GM19238 (cell line): ENCODE data around the gene SIKE1.
"Not testable (repeated sequence)": the region's sequence is repeated elsewhere in the genome, so short reads cannot be mapped to it uniquely, and the experiment has no call there.

ENCODE experiments used
- DNase-seq: peaks from one replicate; pipeline ENCODE4 v3.0.0; 2011; ENCODE audit warnings: low spot score; ENCODE audit not compliant: insufficient read length

The SIKE1 gene

GRCh38 chr1:114755006-114755931 is 25.2 kb downstream of the SIKE1 start:
- DNase-seq = no peak

DNA sequence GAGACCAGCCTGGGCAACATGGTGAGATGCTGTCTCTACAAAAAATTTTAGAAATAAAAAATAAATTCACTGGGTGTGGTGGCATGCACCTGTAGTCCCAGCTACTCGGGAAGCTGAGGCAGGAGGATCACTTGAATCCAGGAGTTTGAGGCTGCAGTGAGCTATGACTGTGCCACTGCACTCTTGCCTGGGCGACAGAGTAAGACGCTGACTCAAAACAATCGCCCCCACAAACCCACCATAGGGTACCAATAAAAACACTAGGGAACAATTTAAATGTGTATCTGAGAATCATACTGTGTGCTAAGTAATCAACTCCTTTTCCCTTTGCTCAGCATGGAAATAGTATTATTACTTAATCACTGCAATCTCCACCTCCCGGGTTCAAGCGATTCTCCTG is 26.8 kb downstream of the SIKE1 start:
- not testable (repeated sequence) for DNase-seq

- no peak for DNase-seq
These were observed 27.3 kb downstream of the SIKE1 start for GRCh38 chr1:114753143-114753542.

- DNase-seq = no peak
These were observed 29.7 kb downstream of the SIKE1 start for GRCh38 chr1:114750780-114751179.

- DNase-seq = no peak
These were observed 30.6 kb downstream of the SIKE1 start for GRCh38 chr1:114749835-114750234.

- DNase-seq = no peak
These were observed 33.9 kb downstream of the SIKE1 start for GRCh38 chr1:114746450-114747121.

- DNase-seq = no peak
These were observed 35.2 kb downstream of the SIKE1 start for GRCh38 chr1:114745291-114745690.

GRCh38 chr1:114741963-114742746 is 38.3 kb downstream of the SIKE1 start:
- no peak for DNase-seq

- no peak for DNase-seq
These were observed 40.2 kb downstream of the SIKE1 start for GRCh38 chr1:114740331-114740730.

- DNase-seq = no peak
These were observed 43.1 kb downstream of the SIKE1 start for GRCh38 chr1:114737314-114737849.

- no peak for DNase-seq
These were observed 45.0 kb downstream of the SIKE1 start for GRCh38 chr1:114735479-114735878.

DNA sequence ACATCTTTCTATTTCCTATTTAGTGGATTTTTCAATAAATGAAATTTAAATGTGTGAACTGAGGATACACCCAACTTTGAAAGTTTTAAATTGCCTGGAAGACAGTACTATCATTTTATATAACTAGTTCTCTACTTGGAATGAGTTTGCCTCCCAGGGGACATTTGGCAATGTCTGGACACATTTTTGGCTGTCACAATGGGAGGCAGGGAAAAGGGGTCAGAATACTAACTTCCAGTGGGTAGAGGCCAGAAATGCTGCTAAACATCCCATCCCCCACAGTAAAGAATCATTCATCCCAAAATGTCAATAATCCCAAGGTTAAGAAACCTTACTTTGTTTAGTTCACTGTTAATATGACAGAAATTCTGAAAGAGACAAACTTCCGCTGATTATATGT is 50.7 kb downstream of the SIKE1 start:
- no peak for DNase-seq

- no peak for DNase-seq
These were observed 51.9 kb downstream of the SIKE1 start for GRCh38 chr1:114728553-114728952.

DNA sequence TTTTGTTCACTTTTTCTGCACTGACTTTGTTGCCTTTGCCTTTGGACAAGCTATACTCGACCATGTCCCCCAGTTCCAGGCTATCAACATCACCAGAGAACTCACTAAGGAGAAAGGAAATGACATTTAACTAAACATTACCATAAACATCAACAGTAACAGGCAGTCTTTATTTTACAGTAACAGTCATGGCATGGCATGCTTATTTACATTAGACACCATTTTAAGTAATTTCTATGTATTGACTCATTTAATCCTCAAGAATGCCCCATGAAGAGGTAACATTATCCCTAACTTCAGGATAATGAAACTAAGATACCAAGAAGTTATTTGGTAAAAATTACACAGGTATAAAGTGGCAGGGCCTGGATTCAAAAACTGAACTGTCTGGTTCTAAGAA is 55.3 kb downstream of the SIKE1 start:
- no peak for DNase-seq

GRCh38 chr1:114723915-114724314 is 56.6 kb downstream of the SIKE1 start:
- no peak for DNase-seq

DNA sequence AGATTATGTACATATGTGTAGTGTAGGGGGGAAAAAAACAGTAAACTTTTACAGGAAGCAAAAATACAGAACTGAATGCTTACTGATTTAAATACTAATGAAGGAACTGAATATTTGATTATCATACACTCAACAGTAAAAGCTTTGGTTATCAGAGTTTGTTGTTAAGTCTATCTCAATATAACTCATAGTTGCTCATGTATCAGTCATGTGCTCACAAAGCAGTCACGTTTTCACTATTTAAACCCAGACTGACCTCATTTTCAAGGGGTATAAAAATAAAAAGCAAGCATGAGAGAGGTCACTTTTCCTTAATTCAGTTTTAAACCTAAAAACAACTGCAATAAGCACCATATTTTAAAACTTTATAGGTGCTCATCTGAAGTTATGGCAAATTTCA is 57.0 kb downstream of the SIKE1 start:
- no peak for DNase-seq

GRCh38 chr1:114720492-114720891 is 60.0 kb downstream of the SIKE1 start:
- no peak for DNase-seq
